HG03280 (cell line): ENCODE measurements around the gene GPR4.
"Not testable (repeated sequence)": the region's sequence is repeated elsewhere in the genome, so short reads cannot be mapped to it uniquely, and the experiment has no call there.

Experiments
- ATAC-seq: cut with Tn5 transposase; IDR thresholded peaks from one replicate; pipeline ENCODE4 v1.9.1; 2021; ENCODE audit warnings: mild to moderate bottlenecking, moderate library complexity; ENCODE audit not compliant: unreplicated experiment

GPR4 gene

GRCh38 chr19:45623984-45624383 is 22.0 kb upstream of the GPR4 start:
- ATAC-seq, result no peak

- ATAC-seq, result no peak
These were observed 20.0 kb upstream of the GPR4 start for GRCh38 chr19:45621976-45622503.

GRCh38 chr19:45621389-45621788 is 19.4 kb upstream of the GPR4 start:
- no peak for ATAC-seq

GRCh38 chr19:45616704-45617017 is 14.6 kb upstream of the GPR4 start:
- no peak for ATAC-seq

- ATAC-seq, result peak; percentile 70
These were observed 14.0 kb upstream of the GPR4 start for GRCh38 chr19:45615795-45616703.

GRCh38 chr19:45615056-45615455 is 13.0 kb upstream of the GPR4 start:
- not testable (repeated sequence) for ATAC-seq

GRCh38 chr19:45613926-45614725 is 12.1 kb upstream of the GPR4 start:
- no peak for ATAC-seq

- no peak for ATAC-seq
These were observed 6.9 kb upstream of the GPR4 start for GRCh38 chr19:45608948-45609347.

GRCh38 chr19:45607071-45608029 is 5.3 kb upstream of the GPR4 start:
- no peak for ATAC-seq

GRCh38 chr19:45601115-45601514 is 897 bp downstream of the GPR4 start:
- no peak for ATAC-seq

GRCh38 chr19:45600340-45600885 is 1.6 kb downstream of the GPR4 start:
- ATAC-seq, result no peak

- no peak for ATAC-seq
These were observed 2.7 kb downstream of the GPR4 start for GRCh38 chr19:45599286-45599685.

GRCh38 chr19:45598267-45599001 is 3.6 kb downstream of the GPR4 start:
- no peak for ATAC-seq

GRCh38 chr19:45597425-45598111 is 4.4 kb downstream of the GPR4 start:
- no peak for ATAC-seq

- no peak for ATAC-seq
These were observed 6.2 kb downstream of the GPR4 start for GRCh38 chr19:45595814-45596213.

GRCh38 chr19:45593520-45593919 is 8.5 kb downstream of the GPR4 start:
- no peak for ATAC-seq

- ATAC-seq, result no peak
These were observed 9.6 kb downstream of the GPR4 start for GRCh38 chr19:45592366-45592765.

- no peak for ATAC-seq
These were observed 10.4 kb downstream of the GPR4 start for GRCh38 chr19:45591638-45592005.

- ATAC-seq, result no peak
These were observed 10.9 kb downstream of the GPR4 start for GRCh38 chr19:45591004-45591637.
